ENCODE results near the gene STPG1.

- TF ChIP-seq CTCF (IDR thresholded peaks at IDR 0.05) = no peak
- no peak for TF ChIP-seq EP300 (IDR thresholded peaks at IDR 0.05)
- TF ChIP-seq POLR2A (IDR thresholded peaks at IDR 0.05) = no peak
- no peak for TF ChIP-seq POLR2AphosphoS5 (IDR thresholded peaks at IDR 0.05)
Measured at GRCh38 chr1:24403806-24404205, 9.8 kb downstream of the STPG1 start.

All from upper lobe of left lung (tissue), 4 donors.